OCI-LY7 (cell line): ENCODE data around the gene USP48. TPM values are rescaled to one million over a fixed set of nuclear protein-coding genes. Genes with fewer than 3 reads are reported as not detected.

Experiments used
- BruUV-seq: library from RNA; stranded (reverse); fragments of 400-500 nt; replicated peaks from 2 replicates; lab custom pipeline; 2021; lab: Mats Ljungman, UMichigan
- CTCF ChIA-PET: fragments of 300-600 bp; sonication (Branson Sonifier 250); formaldehyde crosslinking; loops from one replicate; lab custom pipeline; 2022; ENCODE audit warnings: antibody characterized with exemption; ENCODE audit not compliant: unreplicated experiment; lab: Charles Lee
- POLR2A ChIA-PET: fragments of 300-600 bp; sonication (Branson Sonifier 250); formaldehyde crosslinking; loops from one replicate; lab custom pipeline; 2022; ENCODE audit warnings: antibody characterized with exemption; lab: Charles Lee
- DNase-seq: peaks from one replicate; pipeline ENCODE4 v3.0.0-alpha.2; 2015; ENCODE audit warnings: low spot score
- H2AFZ ChIP-seq: fragments of 200-600 bp; sonication (generic), shearing (Covaris generic); 2 replicates; pipeline ENCODE4 v1.6.1; 2014; ENCODE audit warnings: mild to moderate bottlenecking, antibody characterized with exemption, low read length, moderate library complexity
- H3K27ac ChIP-seq: fragments of 200-600 bp; sonication (generic); 2 replicates; pipeline ENCODE4 v1.5.1; 2014; ENCODE audit warnings: mixed run types, low read depth, mild to moderate bottlenecking, moderate library complexity, low read length, inconsistent platforms; ENCODE audit not compliant: poor library complexity, severe bottlenecking
- H3K36me3 ChIP-seq: fragments of 200-600 bp; sonication (generic); 2 replicates; pipeline ENCODE4 v1.6.1; 2014; ENCODE audit warnings: mild to moderate bottlenecking, antibody characterized with exemption, low read length, moderate library complexity, mixed read lengths; ENCODE audit not compliant: insufficient read depth
- H3K4me1 ChIP-seq: fragments of 200-600 bp; sonication (generic); 2 replicates; pipeline ENCODE4 v1.5.1; 2014; ENCODE audit warnings: mild to moderate bottlenecking, low read length; ENCODE audit not compliant: insufficient read depth, poor library complexity, severe bottlenecking
- H3K4me2 ChIP-seq: fragments of 200-600 bp; sonication (generic); 2 replicates; pipeline ENCODE4 v1.6.1; 2014; ENCODE audit warnings: mild to moderate bottlenecking, low read length
- H3K4me3 ChIP-seq: fragments of 200-600 bp; sonication (generic); 2 replicates; pipeline ENCODE4 v1.5.1; 2014; ENCODE audit warnings: mild to moderate bottlenecking, low read depth, low read length; ENCODE audit not compliant: poor library complexity, severe bottlenecking
- H3K79me2 ChIP-seq: fragments of 200-600 bp; sonication (generic); 2 replicates; pipeline ENCODE4 v1.6.1; 2016; ENCODE audit warnings: low read depth, mild to moderate bottlenecking, low read length, moderate library complexity, mixed read lengths; ENCODE audit not compliant: insufficient read depth
- H3K9me2 ChIP-seq: fragments of 200-600 bp; sonication (generic); 2 replicates; pipeline ENCODE4 v1.6.1; 2016; ENCODE audit warnings: mild to moderate bottlenecking, low read length, mixed read lengths; ENCODE audit not compliant: insufficient read depth
- H3K9me3 ChIP-seq: fragments of 200-600 bp; sonication (generic); 2 replicates; pipeline ENCODE4 v1.6.1; 2014; ENCODE audit warnings: mild to moderate bottlenecking, mixed run types, low read length, mixed read lengths
- H4K20me1 ChIP-seq: fragments of 200-600 bp; sonication (generic); 2 replicates; pipeline ENCODE4 v1.6.1; 2014; ENCODE audit warnings: mild to moderate bottlenecking, antibody characterized with exemption, low read length, moderate library complexity, mixed read lengths; ENCODE audit not compliant: insufficient read depth
- CTCF ChIP-seq: fragments of 200-600 bp; sonication (generic); conservative IDR thresholded peaks from 2 replicates; pipeline ENCODE4 v1.5.1; 2014; ENCODE audit warnings: mild to moderate bottlenecking, antibody characterized with exemption, low read length, moderate library complexity, mixed read lengths
- EZH2phosphoT487 ChIP-seq: fragments of 200-600 bp; sonication (generic); IDR thresholded peaks from 2 replicates; pipeline ENCODE4 v1.6.1; 2018; ENCODE audit warnings: low read depth, borderline replicate concordance, mild to moderate bottlenecking, mixed run types, antibody characterized with exemption, low read length, moderate library complexity, mixed read lengths
- intact Hi-C: fragments of 100-400 bp; cut with micrococcal nuclease; formaldehyde crosslinking; loops from one replicate; pipeline ENCODE4 v1.10.0; 2022; ENCODE audit not compliant: unreplicated experiment
- total RNA-seq, 2 experiments: library from RNA; depleted of rRNA in 1 of 2; stranded (reverse); fragments of >200 nt in 1 of 2; shearing (Covaris generic) in 1 of 2; gene quantifications; 2 replicates each; pipeline ENCODE4 v1.2.3, GENCODE V29; 2014 to 2022

The USP48 gene
- total RNA-seq, 2 experiments from 2014 or later, result 45.0 to 98.3 TPM

- intact Hi-C loops, result no loop called here
- no peak overlapping the region for H3K27ac ChIP-seq
- BruUV-seq, result no TSS peak
- no peak overlapping the region for H3K4me3 ChIP-seq
- CTCF ChIA-PET, result no interaction called here
- no peaks in the 10 kb centered on the region for H3K9me3 ChIP-seq
- no peaks in the 10 kb centered on the region for H3K4me1 ChIP-seq
- no peak overlapping the region for H2AFZ ChIP-seq
- DNase-seq, result no peak
- H3K4me2 ChIP-seq, result no peak overlapping the region
- H4K20me1 ChIP-seq, result no peaks in the 10 kb centered on the region
- no peaks in the 10 kb centered on the region for H3K36me3 ChIP-seq
- no peaks in the 10 kb centered on the region for H3K79me2 ChIP-seq
- no peaks in the 10 kb centered on the region for H3K9me2 ChIP-seq
- POLR2A ChIA-PET, result no interaction called here
- no peak for TF ChIP-seq CTCF
- no peak for TF ChIP-seq EZH2phosphoT487
Measured at GRCh38 chr1:21673277-21673780, 109.6 kb downstream of the USP48 start.

GRCh38 chr1:21672478-21673276 is 110.3 kb downstream of the USP48 start:
- CTCF ChIA-PET, result no interaction called here
- TF ChIP-seq EZH2phosphoT487 (no peak), CTCF (no peak)

GRCh38 chr1:21671915-21672314 is 111.0 kb downstream of the USP48 start:
- TF ChIP-seq CTCF, result no peak
- TF ChIP-seq EZH2phosphoT487, result no peak
- H3K36me3 ChIP-seq, result no peaks in the 10 kb centered on the region
- CTCF ChIA-PET, result no interaction called here

More at GRCh38 chr1:21672478-21673276, 110.3 kb downstream of the USP48 start:
- H3K4me3 ChIP-seq, result no peak overlapping the region
- no peak overlapping the region for H3K4me2 ChIP-seq
- intact Hi-C loops, result no loop called here
- H3K36me3 ChIP-seq, result no peaks in the 10 kb centered on the region
- no peaks in the 10 kb centered on the region for H4K20me1 ChIP-seq
- H3K4me1 ChIP-seq, result no peaks in the 10 kb centered on the region
- H3K9me2 ChIP-seq, result no peaks in the 10 kb centered on the region
- POLR2A ChIA-PET, result no interaction called here
- no peak for DNase-seq
- no peak overlapping the region for H3K27ac ChIP-seq
- no peak overlapping the region for H2AFZ ChIP-seq
- no peaks in the 10 kb centered on the region for H3K79me2 ChIP-seq
- no TSS peak for BruUV-seq
- no peaks in the 10 kb centered on the region for H3K9me3 ChIP-seq

More at GRCh38 chr1:21671915-21672314, 111.0 kb downstream of the USP48 start:
- Histone ChIP-seq H3K4me3 (no peak overlapping the region), H4K20me1 (no peaks in the 10 kb centered on the region), H3K4me2 (no peak overlapping the region), H3K79me2 (no peaks in the 10 kb centered on the region), H3K4me1 (no peaks in the 10 kb centered on the region), H3K27ac (no peak overlapping the region), H2AFZ (no peak overlapping the region), H3K9me2 (no peaks in the 10 kb centered on the region), H3K9me3 (no peaks in the 10 kb centered on the region)
- DNase-seq, result no peak
- POLR2A ChIA-PET, result no interaction called here
- BruUV-seq, result no TSS peak
- intact Hi-C loops, result no loop called here
